ENCODE results near the gene PCDHGA2.

PCDHGA2 gene

DNA sequence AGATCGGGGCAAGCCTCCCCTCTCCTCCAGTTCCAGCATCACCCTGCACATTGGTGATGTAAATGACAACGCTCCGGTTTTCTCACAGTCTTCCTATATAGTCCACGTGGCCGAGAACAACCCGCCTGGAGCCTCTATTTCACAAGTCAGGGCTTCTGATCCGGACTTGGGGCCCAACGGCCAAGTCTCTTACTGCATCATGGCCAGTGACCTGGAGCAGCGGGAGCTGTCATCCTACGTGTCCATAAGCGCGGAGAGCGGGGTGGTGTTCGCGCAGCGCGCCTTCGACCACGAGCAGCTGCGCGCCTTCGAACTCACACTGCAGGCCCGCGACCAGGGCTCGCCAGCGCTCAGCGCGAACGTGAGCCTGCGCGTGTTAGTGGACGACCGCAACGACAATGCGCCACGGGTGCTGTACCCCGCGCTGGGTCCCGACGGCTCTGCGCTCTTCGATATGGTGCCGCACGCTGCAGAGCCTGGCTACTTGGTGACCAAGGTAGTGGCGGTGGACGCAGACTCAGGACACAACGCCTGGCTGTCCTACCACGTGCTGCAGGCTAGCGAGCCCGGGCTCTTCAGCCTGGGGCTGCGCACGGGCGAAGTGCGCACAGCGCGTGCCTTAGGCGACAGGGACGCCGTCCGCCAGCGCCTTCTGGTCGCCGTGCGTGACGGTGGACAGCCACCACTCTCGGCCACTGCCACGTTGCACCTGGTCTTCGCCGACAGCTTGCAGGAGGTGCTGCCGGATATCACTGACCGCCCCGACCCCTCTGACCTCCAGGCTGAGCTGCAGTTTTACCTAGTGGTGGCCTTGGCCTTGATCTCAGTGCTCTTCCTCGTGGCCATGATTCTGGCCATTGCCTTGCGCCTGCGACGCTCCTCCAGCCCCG, 50.8 kb downstream of the PCDHGA2 start:
- H3K9me3 ChIP-seq (replicated peaks; ENCODE audit: low read length), result peaks cover 35% of the 10 kb centered on the region

DNA sequence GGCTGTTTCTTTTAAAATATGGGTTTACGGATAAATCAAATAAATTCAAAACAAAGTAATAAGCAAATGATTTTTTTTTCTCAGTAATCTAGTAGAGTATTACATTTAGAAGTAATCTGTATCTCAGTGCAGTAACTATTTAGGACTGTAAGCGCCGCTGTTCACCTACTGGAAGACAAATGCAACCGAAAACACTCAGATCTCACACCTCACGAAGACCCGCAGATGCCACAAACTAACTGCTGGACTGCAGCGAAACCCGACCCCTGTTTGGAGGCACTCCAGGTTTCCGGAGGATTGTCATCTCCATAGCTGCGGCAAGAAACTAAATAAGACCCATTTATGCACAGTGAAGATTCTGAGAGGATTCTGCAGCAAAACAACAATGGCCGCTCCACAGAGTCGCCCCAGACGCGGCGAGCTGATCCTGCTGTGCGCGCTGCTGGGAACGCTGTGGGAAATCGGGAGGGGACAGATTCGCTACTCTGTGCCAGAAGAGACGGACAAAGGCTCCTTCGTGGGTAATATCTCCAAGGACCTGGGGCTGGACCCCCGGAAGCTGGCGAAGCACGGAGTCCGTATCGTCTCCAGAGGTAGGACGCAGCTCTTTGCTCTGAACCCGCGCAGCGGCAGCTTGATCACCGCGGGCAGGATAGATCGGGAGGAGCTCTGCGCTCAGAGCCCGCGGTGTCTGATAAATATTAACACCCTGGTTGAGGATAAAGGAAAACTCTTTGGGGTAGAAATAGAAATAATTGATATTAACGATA, 54.1 kb downstream of the PCDHGA2 start, which contains the start of gene PCDHGA8:
TSS of gene PCDHGA8 (plus strand) at position 205 of the 770 bp plus-strand sequence. CDS start at position 386, 181 bp downstream.
- no peaks in the 10 kb centered on the region for H3K27me3 ChIP-seq (ENCODE audit: control insufficient read depth, insufficient read depth, low read length)
- no peak within 1 kb of the TSS for H3K9ac ChIP-seq (ENCODE audit: low read depth, low read length)
- no peak within 1 kb of the TSS for H3K4me2 ChIP-seq (ENCODE audit: low read length)
- H3K4me1 ChIP-seq (ENCODE audit: control insufficient read depth, insufficient read depth, low read length), result no peaks in the 10 kb centered on the region
- peak within 1 kb of the TSS; percentile 22 for H3K4me3 ChIP-seq (ENCODE audit: low read length)
- peaks cover 39% of the 10 kb centered on the region for H3K9me3 ChIP-seq (replicated peaks; ENCODE audit: low read length)
- peaks cover 5% of the 10 kb centered on the region for H3K36me3 ChIP-seq (ENCODE audit: insufficient read depth, low read length)

More for the DNA sequence above, 50.8 kb downstream of the PCDHGA2 start:
- H3K27me3 ChIP-seq (ENCODE audit: control insufficient read depth, insufficient read depth, low read length), result no peaks in the 10 kb centered on the region
- H3K4me2 ChIP-seq (ENCODE audit: low read length), result no peak overlapping the region
- no peaks in the 10 kb centered on the region for H3K4me1 ChIP-seq (ENCODE audit: control insufficient read depth, insufficient read depth, low read length)
- H3K36me3 ChIP-seq (ENCODE audit: insufficient read depth, low read length), result peaks cover 5% of the 10 kb centered on the region
- H3K9ac ChIP-seq (ENCODE audit: low read depth, low read length), result no peak overlapping the region
- H3K4me3 ChIP-seq (ENCODE audit: low read length), result no peak overlapping the region
